ENCODE measurements around the gene SEMA6A. TPM values are rescaled to one million over a fixed set of nuclear protein-coding genes. Genes with fewer than 3 reads are reported as not detected.

The SEMA6A gene
- total and polyA plus RNA-seq, 9 of the 15 experiments (the other 6 are each of a cell fraction or from before 2014, with no cell fraction given): 0.04 to 0.42 (median 0.18) TPM; not detected in 5

DNA sequence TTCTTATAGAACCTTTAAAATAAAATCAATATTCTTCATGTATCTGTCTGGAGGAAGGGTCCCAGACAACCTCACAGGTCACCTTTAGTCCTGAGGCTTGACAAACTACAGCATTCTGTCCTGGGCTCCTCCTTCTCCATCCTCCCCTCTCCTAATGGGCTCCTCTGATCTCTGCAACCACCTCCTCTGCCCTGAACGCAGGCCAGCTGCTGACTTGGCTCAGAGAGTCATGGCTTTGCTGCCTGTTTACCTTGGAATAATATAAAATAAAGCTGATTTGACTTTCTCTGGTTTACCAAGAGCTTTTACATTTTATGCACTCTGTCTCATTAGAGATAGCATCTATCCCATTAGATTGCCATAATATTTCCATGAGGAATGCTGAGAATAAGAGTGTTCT is 159.4 kb downstream of the SEMA6A start:
- FAIRE-seq (no peak), ATAC-seq (no peak), DNase-seq (ENCODE audit: extremely low read depth in 1 of 4, low spot score in 3 of 4) (no peak)
- Histone ChIP-seq H3K9me3 (replicated peaks; ENCODE audit: control insufficient read depth, insufficient read depth, low read depth, low read length) (no peaks in the 10 kb centered on the region), H3K27ac (ENCODE audit: extremely low read depth, low read depth, low read length) (no peak overlapping the region), H3K36me3 (ENCODE audit: control insufficient read depth, insufficient read depth, low read length) (no peaks in the 10 kb centered on the region), H2AFZ (ENCODE audit: low read depth, low read length) (no peak overlapping the region), H3K4me1 (replicated peaks in 1 of 2; ENCODE audit: control insufficient read depth in 2 of 2, insufficient read depth in 2 of 2, low read length in 2 of 2) (no peaks in the 10 kb centered on the region), H3K27me3 (ENCODE audit: control insufficient read depth in 2 of 2, insufficient read depth in 2 of 2, low read length in 2 of 2) (no peaks in the 10 kb centered on the region), H3K4me2 (ENCODE audit: insufficient read depth, low read length) (no peak overlapping the region), H4K20me1 (replicated peaks; ENCODE audit: control insufficient read depth, insufficient read depth, low read length) (no peaks in the 10 kb centered on the region; the same call in 1 of the 2 replicates), H3K9ac (ENCODE audit: insufficient read depth in 1 of 2, low read depth in 2 of 2, low read length in 2 of 2) (no peak overlapping the region), H3K79me2 (ENCODE audit: control insufficient read depth, insufficient read depth, low read length) (no peaks in the 10 kb centered on the region), H3K4me3 (no peak overlapping the region), H3K9me1 (ENCODE audit: control insufficient read depth, insufficient read depth, low read length) (no peaks in the 10 kb centered on the region)
- 0% methylated on average over 1 of the region's 1 CpG for WGBS (ENCODE audit: insufficient coverage, low coverage, missing lambda C conversion rate)
- no TSS peak for BruUV-seq (replicated peaks)
- in situ Hi-C loops (cut with MboI) (no loop called here), intact Hi-C loops (cut with micrococcal nuclease) (no loop called here)
- POLR2A ChIA-PET: no interaction called here
- CTCF ChIA-PET (ENCODE audit: low intra/inter-chr PET ratio): no interaction called here
- TF ChIP-seq, protein P1, sequence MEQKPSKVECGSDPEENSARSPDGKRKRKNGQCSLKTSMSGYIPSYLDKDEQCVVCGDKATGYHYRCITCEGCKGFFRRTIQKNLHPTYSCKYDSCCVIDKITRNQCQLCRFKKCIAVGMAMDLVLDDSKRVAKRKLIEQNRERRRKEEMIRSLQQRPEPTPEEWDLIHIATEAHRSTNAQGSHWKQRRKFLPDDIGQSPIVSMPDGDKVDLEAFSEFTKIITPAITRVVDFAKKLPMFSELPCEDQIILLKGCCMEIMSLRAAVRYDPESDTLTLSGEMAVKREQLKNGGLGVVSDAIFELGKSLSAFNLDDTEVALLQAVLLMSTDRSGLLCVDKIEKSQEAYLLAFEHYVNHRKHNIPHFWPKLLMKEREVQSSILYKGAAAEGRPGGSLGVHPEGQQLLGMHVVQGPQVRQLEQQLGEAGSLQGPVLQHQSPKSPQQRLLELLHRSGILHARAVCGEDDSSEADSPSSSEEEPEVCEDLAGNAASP (IDR thresholded peaks at IDR 0.05): no peak
- TF ChIP-seq E2F8 (IDR thresholded peaks at IDR 0.05; ENCODE audit: low read depth, partially characterized antibody) (no peak), ZNF384 (IDR thresholded peaks at IDR 0.05; ENCODE audit: low read depth, low read length) (no peak), CHD4 (IDR thresholded peaks at IDR 0.05; ENCODE audit: insufficient read depth, insufficient replicate concordance, low read depth, low read length, poor library complexity, severe bottlenecking) (no peak), SUPT5H (IDR thresholded peaks at IDR 0.05) (no peak), ZNF780A (CRISPR knock-in tag; IDR thresholded peaks at IDR 0.05) (no peak), KAT7 (CRISPR knock-in tag; IDR thresholded peaks at IDR 0.05; ENCODE audit: borderline replicate concordance) (no peak), SMARCE1 (IDR thresholded peaks at IDR 0.05) (no peak), KLF16 (IDR thresholded peaks at IDR 0.05) (no peak), ZBTB8A (IDR thresholded peaks at IDR 0.05; ENCODE audit: partially characterized antibody) (no peak)
- TF ChIP-seq, protein P2, sequence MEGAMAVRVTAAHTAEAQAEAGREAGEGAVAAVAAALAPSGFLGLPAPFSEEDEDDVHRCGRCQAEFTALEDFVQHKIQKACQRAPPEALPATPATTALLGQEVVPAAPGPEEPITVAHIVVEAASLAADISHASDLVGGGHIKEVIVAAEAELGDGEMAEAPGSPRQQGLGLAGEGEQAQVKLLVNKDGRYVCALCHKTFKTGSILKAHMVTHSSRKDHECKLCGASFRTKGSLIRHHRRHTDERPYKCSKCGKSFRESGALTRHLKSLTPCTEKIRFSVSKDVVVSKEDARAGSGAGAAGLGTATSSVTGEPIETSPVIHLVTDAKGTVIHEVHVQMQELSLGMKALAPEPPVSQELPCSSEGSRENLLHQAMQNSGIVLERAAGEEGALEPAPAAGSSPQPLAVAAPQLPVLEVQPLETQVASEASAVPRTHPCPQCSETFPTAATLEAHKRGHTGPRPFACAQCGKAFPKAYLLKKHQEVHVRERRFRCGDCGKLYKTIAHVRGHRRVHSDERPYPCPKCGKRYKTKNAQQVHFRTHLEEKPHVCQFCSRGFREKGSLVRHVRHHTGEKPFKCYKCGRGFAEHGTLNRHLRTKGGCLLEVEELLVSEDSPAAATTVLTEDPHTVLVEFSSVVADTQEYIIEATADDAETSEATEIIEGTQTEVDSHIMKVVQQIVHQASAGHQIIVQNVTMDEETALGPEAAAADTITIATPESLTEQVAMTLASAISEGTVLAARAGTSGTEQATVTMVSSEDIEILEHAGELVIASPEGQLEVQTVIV (CRISPR knock-in tag; IDR thresholded peaks at IDR 0.05; ENCODE audit: borderline replicate concordance): no peak

All from K562 (cell line).